A549 (cell line): ENCODE data around the gene LSM3. TPM values are rescaled to one million over a fixed set of nuclear protein-coding genes. Genes with fewer than 3 reads are reported as not detected.

ENCODE experiments used
- ATAC-seq, 2 experiments: fragments of 200-7000 bp in 1 of 2; fragments of >200 bp in 1 of 2; cut with Nextera tagmentation in 1 of 2; cut with Tn5 transposase in 1 of 2; 3 replicates each; pipeline versions ENCODE4 v1.8.0 to v1.9.1; 2018 to 2020; ENCODE audit warnings: mild to moderate bottlenecking in 1 of 2, moderate library complexity in 1 of 2
- CTCF ChIA-PET: fragments of 300-600 bp; sonication (Branson Sonifier 250); formaldehyde crosslinking; extraction: SDS; loops from one replicate; lab custom pipeline; 2021; ENCODE audit warnings: antibody characterized with exemption, inconsistent platforms; lab: Yijun Ruan, JAX
- POLR2A ChIA-PET: fragments of 350-600 bp; formaldehyde crosslinking; extraction: SDS; loops from one replicate; lab custom pipeline; 2021; ENCODE audit warnings: antibody characterized with exemption, inconsistent platforms; lab: Yijun Ruan, JAX
- DNase-seq, 2 experiments: peaks; one replicate each; pipeline versions ENCODE4 v3.0.0 to v3.0.0-alpha.2; 2011 to 2016; ENCODE audit warnings: low read depth in 1 of 2, low spot score in 1 of 2
- FAIRE-seq: peaks from 2 replicates; lab custom pipeline; 2011; peaks lifted over from hg19 to GRCh38; lab: Jason Lieb, UNC
- H3K27ac ChIP-seq, 2 experiments: fragments of >200 bp; sonication (Bioruptor Twin); formaldehyde crosslinking; 3 replicates each; pipeline ENCODE4 v1.5.1; 2016 to 2017
- H3K4me1 ChIP-seq: fragments of >200 bp; sonication (Bioruptor Twin); formaldehyde crosslinking; 3 replicates; pipeline ENCODE4 v1.6.1; 2016
- H3K4me2 ChIP-seq: fragments of >200 bp; sonication (Bioruptor Twin); formaldehyde crosslinking; 3 replicates; pipeline ENCODE4 v1.6.1; 2016
- H3K4me3 ChIP-seq: fragments of >200 bp; sonication (Bioruptor Twin); formaldehyde crosslinking; 3 replicates; pipeline ENCODE4 v1.5.1; 2016
- H3K9me3 ChIP-seq: fragments of >200 bp; sonication (Bioruptor Twin); formaldehyde crosslinking; 3 replicates; pipeline ENCODE4 v1.6.1; 2016
- CEBPB ChIP-seq, 2 experiments: fragments of >200 bp in 1 of 2; sonication (Bioruptor Twin) in 1 of 2; formaldehyde crosslinking in 1 of 2; IDR thresholded peaks; 2 replicates each; pipeline ENCODE4 v1.6.1; 2012 to 2016
- CHD2 ChIP-seq: fragments of 150-350 bp; IDR thresholded peaks from 2 replicates; pipeline ENCODE4 v1.6.1; 2014; ENCODE audit warnings: low read length; ENCODE audit not compliant: partially characterized antibody
- CHD4 ChIP-seq: fragments of 200-600 bp; sonication (generic); IDR thresholded peaks from 2 replicates; pipeline ENCODE4 v1.6.1; 2016; ENCODE audit warnings: antibody characterized with exemption, mild to moderate bottlenecking, borderline replicate concordance
- FOXS1 ChIP-seq: fragments of 250-450 bp; sonication (Bioruptor Pico); IDR thresholded peaks from 2 replicates; pipeline ENCODE4 v1.5.0; 2020; ENCODE audit warnings: mild to moderate bottlenecking, moderate library complexity
- HMGXB4 ChIP-seq: fragments of 250-450 bp; sonication (Bioruptor Pico); IDR thresholded peaks from 2 replicates; pipeline ENCODE4 v1.5.0; 2021; ENCODE audit warnings: mild to moderate bottlenecking, moderate library complexity, borderline replicate concordance
- KDM5A ChIP-seq: fragments of 200-600 bp; sonication (generic); IDR thresholded peaks from 2 replicates; pipeline ENCODE4 v1.6.1; 2016; ENCODE audit warnings: antibody characterized with exemption, mild to moderate bottlenecking
- MYC ChIP-seq: IDR thresholded peaks from 2 replicates; pipeline ENCODE4 v1.6.1; 2012; ENCODE audit warnings: mild to moderate bottlenecking, inconsistent platforms, low read length, improper control_type of control experiment, borderline replicate concordance
- PBX3 ChIP-seq: IDR thresholded peaks from 2 replicates; pipeline ENCODE4 v1.6.1; 2012
- TFCP2L1 ChIP-seq: fragments of 250-450 bp; sonication (Bioruptor Pico); IDR thresholded peaks from 2 replicates; pipeline ENCODE4 v1.5.0; 2021; ENCODE audit warnings: mild to moderate bottlenecking
- WGBS: methylation state at CpG from one replicate; pipeline ENCODE4 v1.1.6; 2017; ENCODE audit errors: missing lambda C conversion rate; 5-methylcytosine and 5-hydroxymethylcytosine counted together
- polyA plus RNA-seq, 4 experiments: library from polyadenylated mRNA; depleted of rRNA in 3 of 4; stranded (reverse); fragments of >200 nt; fragmentation: RNase III in 1 of 4; extraction: RNeasy Plus Mini Kit Qiagen cat#74134 plus additional on column Dnase treatment in 1 of 4; gene quantifications; 2 replicates in 3 of 4; 3 replicates in 1 of 4; pipeline ENCODE4 v1.2.3, GENCODE V29; 2011 to 2017
- TF ChIP-seq, protein P1 (sequence below): fragments of 150-350 bp; IDR thresholded peaks from 2 replicates; pipeline ENCODE4 v1.6.1; 2014; ENCODE audit warnings: low read depth, mild to moderate bottlenecking, low read length
- TF ChIP-seq, protein P2 (sequence below): fragments of >200 bp; sonication (Bioruptor Twin); formaldehyde crosslinking; IDR thresholded peaks from 3 replicates; pipeline ENCODE4 v1.5.1; 2016

The LSM3 gene
- polyA plus RNA-seq, 2 of the 4 experiments (the other 2 are of a cell fraction): 23.9 to 32.0 TPM

DNA sequence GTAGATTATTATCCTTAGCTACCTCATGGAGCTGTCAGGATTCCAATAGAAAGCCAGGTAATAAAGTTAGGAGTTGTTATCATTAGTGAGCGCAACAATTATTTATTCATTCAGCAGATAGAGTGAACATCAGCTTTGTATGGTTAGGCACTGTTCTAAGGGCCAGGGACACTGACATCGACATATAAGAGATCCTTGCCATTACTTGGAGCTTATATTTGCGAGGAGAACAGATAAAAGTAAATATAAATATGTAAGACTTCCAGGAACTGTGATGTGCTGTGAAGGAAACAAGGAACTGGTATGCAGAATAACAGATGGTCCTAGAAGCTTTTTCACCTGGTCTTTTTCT is 473 bp downstream of the LSM3 start:
- no peak for DNase-seq
- TF ChIP-seq KDM5A: peak; percentile 77; the same call in 1 of the 2 replicates
- TF ChIP-seq, protein P1, sequence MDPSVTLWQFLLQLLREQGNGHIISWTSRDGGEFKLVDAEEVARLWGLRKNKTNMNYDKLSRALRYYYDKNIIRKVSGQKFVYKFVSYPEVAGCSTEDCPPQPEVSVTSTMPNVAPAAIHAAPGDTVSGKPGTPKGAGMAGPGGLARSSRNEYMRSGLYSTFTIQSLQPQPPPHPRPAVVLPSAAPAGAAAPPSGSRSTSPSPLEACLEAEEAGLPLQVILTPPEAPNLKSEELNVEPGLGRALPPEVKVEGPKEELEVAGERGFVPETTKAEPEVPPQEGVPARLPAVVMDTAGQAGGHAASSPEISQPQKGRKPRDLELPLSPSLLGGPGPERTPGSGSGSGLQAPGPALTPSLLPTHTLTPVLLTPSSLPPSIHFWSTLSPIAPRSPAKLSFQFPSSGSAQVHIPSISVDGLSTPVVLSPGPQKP: no peak
- ATAC-seq: no peak
- Histone ChIP-seq H3K4me3 (peak overlapping the region; percentile 71), H3K4me1 (peaks cover 40% of the 10 kb centered on the region), H3K27ac (peak overlapping the region; percentile 80 to 97), H3K9me3 (no peaks in the 10 kb centered on the region), H3K4me2 (peak overlapping the region; percentile 81)
- no peak for FAIRE-seq
- ChIA-PET POLR2A (interaction anchor here (0.5 to 2.0 kb wide), 29 partner anchors 9 to 473 kb away, joined by 3 to 41 read pairs (median 4); partner anchors contain the start of genes CCDC174, CHCHD4 and TMEM43), CTCF (interaction anchor here (0.7 to 2.0 kb wide), 5 partner anchors 12 to 282 kb away, joined by 3 to 15 read pairs (median 3); no protein-coding TSS in a partner anchor)
- 3% methylated on average over 3 of the region's 3 CpGs for WGBS

DNA sequence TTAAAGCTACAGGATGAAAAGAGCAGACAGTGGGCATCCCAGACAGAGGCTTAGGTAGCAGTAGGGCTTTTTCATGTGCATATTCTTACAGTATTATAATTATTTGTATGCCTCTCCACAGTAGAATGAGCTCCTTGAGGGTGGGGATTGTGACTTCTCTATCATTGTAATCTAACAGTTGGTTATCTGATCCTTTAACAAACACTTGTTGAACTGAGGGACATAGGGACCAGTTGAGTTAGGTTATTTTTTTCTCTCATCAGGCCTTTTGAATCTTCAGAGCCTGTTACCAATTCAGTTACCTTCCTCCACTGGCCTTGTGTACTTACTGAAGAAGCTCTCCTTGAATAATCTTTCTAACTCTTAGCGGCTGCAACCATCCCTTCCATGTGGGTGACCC is 1.2 kb downstream of the LSM3 start:
- no peak for DNase-seq
- Histone ChIP-seq H3K4me3 (peak overlapping the region; percentile 71; the same call in 2 of the 3 replicates), H3K4me2 (peak overlapping the region; percentile 81)
- no peak for ATAC-seq
- FAIRE-seq: no peak
- TF ChIP-seq HMGXB4 (CRISPR knock-in tag): no peak
- TF ChIP-seq, protein P2, sequence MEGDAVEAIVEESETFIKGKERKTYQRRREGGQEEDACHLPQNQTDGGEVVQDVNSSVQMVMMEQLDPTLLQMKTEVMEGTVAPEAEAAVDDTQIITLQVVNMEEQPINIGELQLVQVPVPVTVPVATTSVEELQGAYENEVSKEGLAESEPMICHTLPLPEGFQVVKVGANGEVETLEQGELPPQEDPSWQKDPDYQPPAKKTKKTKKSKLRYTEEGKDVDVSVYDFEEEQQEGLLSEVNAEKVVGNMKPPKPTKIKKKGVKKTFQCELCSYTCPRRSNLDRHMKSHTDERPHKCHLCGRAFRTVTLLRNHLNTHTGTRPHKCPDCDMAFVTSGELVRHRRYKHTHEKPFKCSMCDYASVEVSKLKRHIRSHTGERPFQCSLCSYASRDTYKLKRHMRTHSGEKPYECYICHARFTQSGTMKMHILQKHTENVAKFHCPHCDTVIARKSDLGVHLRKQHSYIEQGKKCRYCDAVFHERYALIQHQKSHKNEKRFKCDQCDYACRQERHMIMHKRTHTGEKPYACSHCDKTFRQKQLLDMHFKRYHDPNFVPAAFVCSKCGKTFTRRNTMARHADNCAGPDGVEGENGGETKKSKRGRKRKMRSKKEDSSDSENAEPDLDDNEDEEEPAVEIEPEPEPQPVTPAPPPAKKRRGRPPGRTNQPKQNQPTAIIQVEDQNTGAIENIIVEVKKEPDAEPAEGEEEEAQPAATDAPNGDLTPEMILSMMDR: no peak
- no peak for TF ChIP-seq CHD4
- no peak for TF ChIP-seq KDM5A
- TF ChIP-seq MYC: no peak
- no peak for TF ChIP-seq PBX3
- TF ChIP-seq, all 56 proteins: peak for 0
- H3K9me3 ChIP-seq: no peaks in the 10 kb centered on the region
- POLR2A ChIA-PET: interaction anchor here (2.0 kb wide), 1 partner anchor 55 kb away, joined by 41 read pairs; the partner anchor contains the start of genes CHCHD4 and TMEM43
- H3K27ac ChIP-seq: no peak overlapping the region
- WGBS: 88% methylated on average over 1 of the region's 1 CpG
- peaks cover 33% of the 10 kb centered on the region for H3K4me1 ChIP-seq
- CTCF ChIA-PET: interaction anchor here (1.1 to 2.0 kb wide), 2 partner anchors 24 to 54 kb away, joined by 3 to 15 read pairs; no protein-coding TSS in a partner anchor

- 98% methylated on average over 3 of the region's 3 CpGs for WGBS
- TF ChIP-seq, protein P2: no peak
- TF ChIP-seq CEBPB (IDR thresholded peaks at IDR 0.05): no peak
- TF ChIP-seq TFCP2L1 (CRISPR knock-in tag): no peak
- no peak for TF ChIP-seq CHD2
- no peak for TF ChIP-seq FOXS1 (CRISPR knock-in tag)
- Histone ChIP-seq H3K4me2 (no peak overlapping the region), H3K27ac (no peak overlapping the region), H3K9me3 (no peaks in the 10 kb centered on the region), H3K4me1 (peaks cover 19% of the 10 kb centered on the region), H3K4me3 (no peak overlapping the region)
- CTCF ChIA-PET: no interaction called here
- no peak for FAIRE-seq
- no peak for ATAC-seq
- POLR2A ChIA-PET: no interaction called here
- DNase-seq: no peak
These were observed 2.6 kb downstream of the LSM3 start for GRCh38 chr3:14181253-14181652.
